Measurements from ENCODE around the gene ZFP36L2. TPM values are rescaled to one million over a fixed set of nuclear protein-coding genes. Genes with fewer than 3 reads are reported as not detected.

Gene ZFP36L2
- polyA plus RNA-seq, 1 of the 3 experiments (the other 2 are of a cell fraction), result 18.4 TPM

DNA sequence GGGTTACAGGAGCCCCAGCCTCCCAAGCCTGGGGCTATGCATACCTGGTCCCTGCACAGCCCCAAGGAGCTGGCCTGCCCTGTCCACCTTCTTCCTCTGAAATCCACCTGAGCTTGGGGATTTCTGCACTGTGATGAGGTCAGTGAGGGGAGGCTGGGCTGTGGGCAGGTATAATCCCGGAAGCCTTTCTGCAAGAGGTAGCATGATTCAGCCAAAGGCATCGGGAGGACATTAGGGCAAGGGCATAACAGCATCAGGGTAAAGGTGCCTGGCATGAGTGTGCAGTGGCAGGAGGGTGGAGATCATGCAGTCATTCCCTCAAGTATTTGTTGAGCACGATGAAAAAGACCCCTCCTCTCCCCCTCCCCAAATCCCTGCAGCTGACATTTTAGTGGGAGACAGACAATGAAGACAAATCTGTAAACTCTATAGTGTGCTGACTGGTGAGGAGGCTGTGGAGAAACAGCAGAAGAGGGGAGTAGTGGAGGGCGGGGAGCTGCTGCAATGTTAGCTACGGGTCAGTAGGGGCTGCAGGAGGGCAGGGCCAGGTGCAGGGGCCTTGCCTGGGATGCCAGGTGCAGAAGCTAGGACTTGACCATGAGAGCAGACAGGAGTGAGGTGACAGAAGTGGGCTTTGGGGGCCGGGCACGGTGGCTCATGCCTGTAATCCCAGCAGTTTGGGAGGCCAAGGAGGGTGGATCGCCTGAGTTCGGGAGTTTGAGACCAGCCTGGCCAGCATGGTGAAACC, 18.7 kb downstream of the ZFP36L2 start (continued):
- TF ChIP-seq EZH2phosphoT487 (IDR thresholded peaks at IDR 0.05; ENCODE audit: borderline replicate concordance, low read depth), result no peak
- TF ChIP-seq RXRA (IDR thresholded peaks at IDR 0.05; ENCODE audit: borderline replicate concordance, low read depth), result no peak
- no peak for TF ChIP-seq NFIC (IDR thresholded peaks at IDR 0.05; ENCODE audit: borderline replicate concordance)
- TF ChIP-seq, protein P1, sequence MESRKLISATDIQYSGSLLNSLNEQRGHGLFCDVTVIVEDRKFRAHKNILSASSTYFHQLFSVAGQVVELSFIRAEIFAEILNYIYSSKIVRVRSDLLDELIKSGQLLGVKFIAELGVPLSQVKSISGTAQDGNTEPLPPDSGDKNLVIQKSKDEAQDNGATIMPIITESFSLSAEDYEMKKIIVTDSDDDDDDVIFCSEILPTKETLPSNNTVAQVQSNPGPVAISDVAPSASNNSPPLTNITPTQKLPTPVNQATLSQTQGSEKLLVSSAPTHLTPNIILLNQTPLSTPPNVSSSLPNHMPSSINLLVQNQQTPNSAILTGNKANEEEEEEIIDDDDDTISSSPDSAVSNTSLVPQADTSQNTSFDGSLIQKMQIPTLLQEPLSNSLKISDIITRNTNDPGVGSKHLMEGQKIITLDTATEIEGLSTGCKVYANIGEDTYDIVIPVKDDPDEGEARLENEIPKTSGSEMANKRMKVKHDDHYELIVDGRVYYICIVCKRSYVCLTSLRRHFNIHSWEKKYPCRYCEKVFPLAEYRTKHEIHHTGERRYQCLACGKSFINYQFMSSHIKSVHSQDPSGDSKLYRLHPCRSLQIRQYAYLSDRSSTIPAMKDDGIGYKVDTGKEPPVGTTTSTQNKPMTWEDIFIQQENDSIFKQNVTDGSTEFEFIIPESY (IDR thresholded peaks at IDR 0.05; ENCODE audit: borderline replicate concordance, low read depth), result no peak

DNA sequence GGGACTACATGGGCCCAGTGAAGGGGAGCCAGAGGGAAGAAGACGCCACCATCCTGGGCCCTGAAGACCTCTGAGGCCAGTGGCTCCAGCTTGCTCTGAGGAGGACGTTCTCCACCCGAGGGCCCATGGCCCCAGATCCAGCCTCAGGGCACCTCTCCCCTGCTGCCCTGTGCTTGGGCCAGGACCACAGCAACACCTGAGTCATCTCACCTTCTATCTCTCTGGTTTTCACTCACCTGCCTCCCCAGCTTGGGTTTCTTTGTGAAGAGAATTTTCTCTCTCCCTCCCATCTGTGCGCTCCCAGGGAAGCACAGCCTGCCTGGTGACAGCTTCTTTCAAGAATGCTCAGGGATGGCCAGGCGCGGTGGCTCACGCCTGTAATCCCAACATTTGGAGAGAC, 19.8 kb downstream of the ZFP36L2 start:
- Histone ChIP-seq H3K27ac (ENCODE audit: low read depth in 2 of 2, low read length in 1 of 2) (no peak overlapping the region), H3K9me2 (no peaks in the 10 kb centered on the region), H3K36me3 (replicated peaks in 1 of 2; ENCODE audit: control insufficient read depth in 1 of 2, insufficient read depth in 2 of 2, low read length in 1 of 2) (no peaks in the 10 kb centered on the region), H3K4me1 (ENCODE audit: control insufficient read depth in 1 of 2, insufficient read depth in 2 of 2, low read depth in 1 of 2, low read length in 1 of 2) (no peaks in the 10 kb centered on the region; a peak in 1 of 4 replicates), H3F3A (replicated peaks; ENCODE audit: insufficient read depth) (no peaks in the 10 kb centered on the region), H3K79me2 (ENCODE audit: insufficient read depth) (no peaks in the 10 kb centered on the region), H3K4me2 (no peak overlapping the region), H3K27me3 (ENCODE audit: insufficient read depth) (no peaks in the 10 kb centered on the region), H3K9ac (no peak overlapping the region), H4K20me1 (ENCODE audit: insufficient read depth) (no peaks in the 10 kb centered on the region), H2AFZ (ENCODE audit: low read depth) (no peak overlapping the region), H3K4me3 (ENCODE audit: low read depth in 2 of 2, low read length in 1 of 2) (no peak overlapping the region), H3K9me3 (no peaks in the 10 kb centered on the region)
- ChIA-PET CTCF (interaction anchor here (0.6 to 4.4 kb wide), 7 partner anchors 10 to 1165 kb away, joined by 3 to 22 read pairs (median 3); partner anchors contain the start of gene ZFP36L2), POLR2A (no interaction called here)
- WGBS (ENCODE audit: low lambda C conversion rate), result 97% methylated on average over 4 of the region's 7 CpGs
- DNase-seq, result no peak
- TF ChIP-seq, protein P2, sequence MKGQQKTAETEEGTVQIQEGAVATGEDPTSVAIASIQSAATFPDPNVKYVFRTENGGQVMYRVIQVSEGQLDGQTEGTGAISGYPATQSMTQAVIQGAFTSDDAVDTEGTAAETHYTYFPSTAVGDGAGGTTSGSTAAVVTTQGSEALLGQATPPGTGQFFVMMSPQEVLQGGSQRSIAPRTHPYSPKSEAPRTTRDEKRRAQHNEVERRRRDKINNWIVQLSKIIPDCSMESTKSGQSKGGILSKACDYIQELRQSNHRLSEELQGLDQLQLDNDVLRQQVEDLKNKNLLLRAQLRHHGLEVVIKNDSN (IDR thresholded peaks at IDR 0.05; ENCODE audit: borderline replicate concordance, low read depth), result no peak
- TF ChIP-seq MEF2A (IDR thresholded peaks at IDR 0.05; ENCODE audit: borderline replicate concordance, low read depth) (no peak), EZH2phosphoT487 (IDR thresholded peaks at IDR 0.05; ENCODE audit: borderline replicate concordance, low read depth) (no peak), SMC3 (IDR thresholded peaks at IDR 0.05; ENCODE audit: low read depth, low read length) (no peak), NFIC (IDR thresholded peaks at IDR 0.05; ENCODE audit: borderline replicate concordance) (no peak), EP300 (IDR thresholded peaks at IDR 0.05; ENCODE audit: borderline replicate concordance in 1 of 2, low read depth in 1 of 2, low read length in 1 of 2) (no peak), GABPA (IDR thresholded peaks at IDR 0.05; ENCODE audit: low read depth) (no peak), TCF12 (IDR thresholded peaks at IDR 0.05) (no peak), ELF1 (IDR thresholded peaks at IDR 0.05) (no peak), TEAD4 (IDR thresholded peaks at IDR 0.05; ENCODE audit: borderline replicate concordance, insufficient read depth) (no peak), YY1 (IDR thresholded peaks at IDR 0.05; ENCODE audit: low read depth) (no peak), RCOR1 (IDR thresholded peaks at IDR 0.05; ENCODE audit: low read length) (no peak), JUND (IDR thresholded peaks at IDR 0.05) (no peak)
- TF ChIP-seq, protein P3, sequence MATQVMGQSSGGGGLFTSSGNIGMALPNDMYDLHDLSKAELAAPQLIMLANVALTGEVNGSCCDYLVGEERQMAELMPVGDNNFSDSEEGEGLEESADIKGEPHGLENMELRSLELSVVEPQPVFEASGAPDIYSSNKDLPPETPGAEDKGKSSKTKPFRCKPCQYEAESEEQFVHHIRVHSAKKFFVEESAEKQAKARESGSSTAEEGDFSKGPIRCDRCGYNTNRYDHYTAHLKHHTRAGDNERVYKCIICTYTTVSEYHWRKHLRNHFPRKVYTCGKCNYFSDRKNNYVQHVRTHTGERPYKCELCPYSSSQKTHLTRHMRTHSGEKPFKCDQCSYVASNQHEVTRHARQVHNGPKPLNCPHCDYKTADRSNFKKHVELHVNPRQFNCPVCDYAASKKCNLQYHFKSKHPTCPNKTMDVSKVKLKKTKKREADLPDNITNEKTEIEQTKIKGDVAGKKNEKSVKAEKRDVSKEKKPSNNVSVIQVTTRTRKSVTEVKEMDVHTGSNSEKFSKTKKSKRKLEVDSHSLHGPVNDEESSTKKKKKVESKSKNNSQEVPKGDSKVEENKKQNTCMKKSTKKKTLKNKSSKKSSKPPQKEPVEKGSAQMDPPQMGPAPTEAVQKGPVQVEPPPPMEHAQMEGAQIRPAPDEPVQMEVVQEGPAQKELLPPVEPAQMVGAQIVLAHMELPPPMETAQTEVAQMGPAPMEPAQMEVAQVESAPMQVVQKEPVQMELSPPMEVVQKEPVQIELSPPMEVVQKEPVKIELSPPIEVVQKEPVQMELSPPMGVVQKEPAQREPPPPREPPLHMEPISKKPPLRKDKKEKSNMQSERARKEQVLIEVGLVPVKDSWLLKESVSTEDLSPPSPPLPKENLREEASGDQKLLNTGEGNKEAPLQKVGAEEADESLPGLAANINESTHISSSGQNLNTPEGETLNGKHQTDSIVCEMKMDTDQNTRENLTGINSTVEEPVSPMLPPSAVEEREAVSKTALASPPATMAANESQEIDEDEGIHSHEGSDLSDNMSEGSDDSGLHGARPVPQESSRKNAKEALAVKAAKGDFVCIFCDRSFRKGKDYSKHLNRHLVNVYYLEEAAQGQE (IDR thresholded peaks at IDR 0.05; ENCODE audit: low read depth, low read length), result no peak
- TF ChIP-seq, protein P4, sequence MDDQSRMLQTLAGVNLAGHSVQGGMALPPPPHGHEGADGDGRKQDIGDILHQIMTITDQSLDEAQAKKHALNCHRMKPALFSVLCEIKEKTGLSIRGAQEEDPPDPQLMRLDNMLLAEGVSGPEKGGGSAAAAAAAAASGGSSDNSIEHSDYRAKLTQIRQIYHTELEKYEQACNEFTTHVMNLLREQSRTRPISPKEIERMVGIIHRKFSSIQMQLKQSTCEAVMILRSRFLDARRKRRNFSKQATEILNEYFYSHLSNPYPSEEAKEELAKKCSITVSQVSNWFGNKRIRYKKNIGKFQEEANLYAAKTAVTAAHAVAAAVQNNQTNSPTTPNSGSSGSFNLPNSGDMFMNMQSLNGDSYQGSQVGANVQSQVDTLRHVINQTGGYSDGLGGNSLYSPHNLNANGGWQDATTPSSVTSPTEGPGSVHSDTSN (IDR thresholded peaks at IDR 0.05), result no peak
- TF ChIP-seq, protein P5, sequence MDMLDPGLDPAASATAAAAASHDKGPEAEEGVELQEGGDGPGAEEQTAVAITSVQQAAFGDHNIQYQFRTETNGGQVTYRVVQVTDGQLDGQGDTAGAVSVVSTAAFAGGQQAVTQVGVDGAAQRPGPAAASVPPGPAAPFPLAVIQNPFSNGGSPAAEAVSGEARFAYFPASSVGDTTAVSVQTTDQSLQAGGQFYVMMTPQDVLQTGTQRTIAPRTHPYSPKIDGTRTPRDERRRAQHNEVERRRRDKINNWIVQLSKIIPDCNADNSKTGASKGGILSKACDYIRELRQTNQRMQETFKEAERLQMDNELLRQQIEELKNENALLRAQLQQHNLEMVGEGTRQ (IDR thresholded peaks at IDR 0.05; ENCODE audit: borderline replicate concordance, low read depth, low read length), result no peak
- TF ChIP-seq, protein P1 (IDR thresholded peaks at IDR 0.05; ENCODE audit: borderline replicate concordance, low read depth), result no peak
- TF ChIP-seq, protein P6, sequence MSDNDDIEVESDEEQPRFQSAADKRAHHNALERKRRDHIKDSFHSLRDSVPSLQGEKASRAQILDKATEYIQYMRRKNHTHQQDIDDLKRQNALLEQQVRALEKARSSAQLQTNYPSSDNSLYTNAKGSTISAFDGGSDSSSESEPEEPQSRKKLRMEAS (IDR thresholded peaks at IDR 0.05; ENCODE audit: low read depth), result no peak
